HepG2 (cell line): ENCODE data around the gene TDP2. TPM values are rescaled to one million over a fixed set of nuclear protein-coding genes. Genes with fewer than 3 reads are reported as not detected.

Source experiments
- ATAC-seq: fragments of 200-7000 bp; cut with Tn5 transposase; 3 replicates; pipeline ENCODE4 v1.9.1; 2020; ENCODE audit warnings: mild to moderate bottlenecking, moderate library complexity
- BruUV-seq: library from RNA; stranded (reverse); fragments of 400-500 nt; replicated peaks from 2 replicates; lab custom pipeline; 2021; lab: Mats Ljungman, UMichigan
- CTCF ChIA-PET: fragments of 300-600 bp; formaldehyde crosslinking; extraction: SDS; loops from one replicate; lab custom pipeline; 2021; ENCODE audit warnings: low total read pairs, inconsistent platforms, low intra/inter-chr PET ratio; lab: Yijun Ruan, JAX
- POLR2A ChIA-PET: fragments of 350-600 bp; sonication (Branson Sonifier 250); formaldehyde crosslinking; loops from one replicate; lab custom pipeline; 2020; ENCODE audit warnings: antibody characterized with exemption, inconsistent platforms; lab: Yijun Ruan, JAX
- DNase-seq: peaks from one replicate; pipeline ENCODE4 v3.0.0-alpha.2; 2015; ENCODE audit warnings: low spot score
- FAIRE-seq: peaks from 3 replicates; lab custom pipeline; 2011; peaks lifted over from hg19 to GRCh38; lab: Jason Lieb, UNC
- H2AFZ ChIP-seq: one replicate; pipeline ENCODE4 v1.6.1; 2011; ENCODE audit warnings: low read length, inconsistent platforms
- H3K27ac ChIP-seq: fragments of 300-600 bp; 3 replicates; pipeline ENCODE4 v1.8.0; 2011; ENCODE audit warnings: mixed run types, mild to moderate bottlenecking, mixed read lengths, low read length, inconsistent platforms; ENCODE audit not compliant: insufficient read depth; ENCODE audit errors: extremely low read length
- H3K27me3 ChIP-seq, 2 experiments: fragments of 200-600 bp in 1 of 2; 2 replicates in 1 of 2; 3 replicates in 1 of 2; pipeline versions ENCODE4 v1.6.0 to v1.8.0; 2011; ENCODE audit warnings: low read length in 2 of 2, mild to moderate bottlenecking in 2 of 2, moderate library complexity in 2 of 2, inconsistent platforms in 1 of 2; ENCODE audit not compliant: insufficient read depth in 2 of 2, control insufficient read depth in 1 of 2
- H3K36me3 ChIP-seq, 2 experiments: fragments of 200-600 bp in 1 of 2; replicated peaks in 1 of 2; 2 replicates in 1 of 2; 3 replicates in 1 of 2; pipeline versions ENCODE4 v1.5.1 to v1.8.0; 2011; ENCODE audit warnings: low read length in 2 of 2, inconsistent platforms in 1 of 2; ENCODE audit not compliant: insufficient read depth in 2 of 2, control insufficient read depth in 1 of 2
- H3K4me1 ChIP-seq: 2 replicates; pipeline ENCODE4 v1.5.1; 2012; ENCODE audit warnings: low read length, inconsistent platforms; ENCODE audit not compliant: insufficient read depth
- H3K4me2 ChIP-seq: 2 replicates; pipeline ENCODE4 v1.6.0; 2011; ENCODE audit warnings: low read depth, low read length, inconsistent platforms
- H3K4me3 ChIP-seq, 3 experiments: fragments of 200-600 bp in 1 of 3; sonication (generic), shearing (Covaris generic) in 1 of 3; replicated peaks in 1 of 3; 2 replicates each; pipeline ENCODE4 v1.5.1; 2011 to 2016; ENCODE audit warnings: low read length in 3 of 3, inconsistent platforms in 2 of 3, low read depth in 2 of 3, mild to moderate bottlenecking in 2 of 3, control low read depth in 1 of 3, mixed read lengths in 1 of 3; ENCODE audit not compliant: insufficient read depth in 1 of 3
- H3K79me2 ChIP-seq: one replicate; pipeline ENCODE4 v1.6.1; 2011; ENCODE audit warnings: low read length, inconsistent platforms; ENCODE audit not compliant: insufficient read depth
- H3K9ac ChIP-seq: 2 replicates; pipeline ENCODE4 v1.6.0; 2011; ENCODE audit warnings: mild to moderate bottlenecking, low read depth, low read length, inconsistent platforms; ENCODE audit not compliant: insufficient read depth
- H3K9me3 ChIP-seq: 2 replicates; pipeline ENCODE4 v1.5.1; 2012; ENCODE audit warnings: mild to moderate bottlenecking, low read length
- H4K20me1 ChIP-seq: 2 replicates; pipeline ENCODE4 v1.6.0; 2011; ENCODE audit warnings: inconsistent platforms, mild to moderate bottlenecking, low read length, moderate library complexity; ENCODE audit not compliant: insufficient read depth
- BRCA1 ChIP-seq: sonication (generic); formaldehyde crosslinking; IDR thresholded peaks from 2 replicates; pipeline ENCODE4 v1.4.0; 2020; ENCODE audit warnings: missing genetic modification reagents
- CREB1 ChIP-seq, 2 experiments: fragments of 450-650 bp in 1 of 2; IDR thresholded peaks; 2 replicates each; pipeline ENCODE4 v1.6.1; 2016 to 2017; ENCODE audit warnings: control low read depth in 1 of 2, mild to moderate bottlenecking in 1 of 2, missing compliant biosample characterization in 1 of 2, missing genetic modification characterization in 1 of 2
- CSRNP2 ChIP-seq: sonication (generic); formaldehyde crosslinking; conservative IDR thresholded peaks from 2 replicates; pipeline ENCODE4 v1.8.0; 2022; ENCODE audit warnings: low read depth, missing genetic modification reagents
- NCOA2 ChIP-seq: sonication (generic); formaldehyde crosslinking; IDR thresholded peaks from 2 replicates; pipeline ENCODE4 v1.8.0; 2022; ENCODE audit warnings: inconsistent platforms
- ZBTB33 ChIP-seq: sonication (generic); formaldehyde crosslinking; IDR thresholded peaks from 2 replicates; pipeline ENCODE4 v1.4.0; 2020; ENCODE audit warnings: missing genetic modification reagents
- ZFP90 ChIP-seq: sonication (generic); formaldehyde crosslinking; IDR thresholded peaks from 2 replicates; pipeline ENCODE4 v1.8.0; 2022; ENCODE audit warnings: missing genetic modification reagents, mild to moderate bottlenecking, inconsistent platforms, borderline replicate concordance
- ZNF225 ChIP-seq: sonication (generic); formaldehyde crosslinking; IDR thresholded peaks from 2 replicates; pipeline ENCODE4 v1.4.0; 2020; ENCODE audit warnings: mild to moderate bottlenecking, missing genetic modification reagents
- WGBS: methylation state at CpG from one replicate; pipeline ENCODE4 v1.1.6; 2017; ENCODE audit warnings: low lambda C conversion rate; 5-methylcytosine and 5-hydroxymethylcytosine counted together
- in situ Hi-C: cut with HindIII; loops from 2 replicates; pipeline ENCODE4 v1.10.0; 2017; ENCODE audit warnings: low pct_unique_long_range_greater_than_20kb; ENCODE audit not compliant: extremely low pct_ligation_motif_present
- intact Hi-C: fragments of 100-400 bp; cut with micrococcal nuclease; formaldehyde crosslinking; loops from one replicate; pipeline ENCODE4 v1.10.0; 2022; ENCODE audit not compliant: unreplicated experiment
- polyA plus RNA-seq, 8 experiments: library from polyadenylated mRNA; depleted of rRNA in 3 of 8; stranded (reverse) in 7 of 8; unstranded in 1 of 8; fragments of >200 nt; fragmentation: Illumina TruSeq in 4 of 8; extraction: Trizol in 4 of 8; gene quantifications; 2 replicates each; pipeline versions ENCODE4 v1.2.1 to v1.2.3, GENCODE V29; 2011 to 2016; ENCODE audit warnings: low read depth in 4 of 8, missing spikeins in 1 of 8, mixed read lengths in 1 of 8; ENCODE audit not compliant: insufficient read depth in 1 of 8
- total RNA-seq, 5 experiments: library from RNA; depleted of rRNA; stranded (reverse); fragments of >200 nt; fragmentation: Illumina TruSeq; extraction: Trizol; gene quantifications; 2 replicates each; pipeline ENCODE4 v1.2.3, GENCODE V29; 2016; ENCODE audit warnings: low read depth in 1 of 5

TDP2 gene
- total and polyA plus RNA-seq, 2 of the 13 experiments (the other 11 are each of a cell fraction or from before 2014, with no cell fraction given), result 30.5 to 42.6 TPM

DNA sequence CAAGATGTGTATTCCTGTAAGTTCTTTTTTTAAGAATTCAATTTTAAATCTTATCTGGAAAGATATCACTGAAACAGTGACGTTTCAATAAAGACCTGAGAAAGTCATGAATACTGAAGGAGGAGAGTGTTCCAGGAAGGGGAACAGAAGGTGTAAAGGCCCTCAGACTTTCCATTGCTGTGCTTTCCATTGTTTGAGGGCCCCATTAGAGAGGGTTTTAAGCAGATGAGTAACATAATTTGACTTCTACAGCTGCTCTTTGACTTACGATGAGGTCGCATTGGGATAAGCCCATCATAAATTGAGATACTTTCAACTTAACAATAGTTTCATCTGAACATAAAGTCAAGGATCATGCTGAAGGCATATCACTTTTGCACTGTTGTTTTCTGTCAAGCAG, 24.9 kb upstream of the TDP2 start:
- in situ Hi-C loops (loop anchor here (10.0 kb wide), 1 partner anchor 257 kb away; no protein-coding TSS in a partner anchor), intact Hi-C loops (loop anchor here (10.0 kb wide), 2 partner anchors 167 to 197 kb away; partner anchors contain the start of gene ALDH5A1)
- H3K36me3 ChIP-seq, result no peaks in the 10 kb centered on the region; a peak in 1 of 5 replicates
- no peak overlapping the region for H3K4me3 ChIP-seq
- TF ChIP-seq ZNF225 (CRISPR knock-in tag) (no peak), ZBTB33 (no peak), CSRNP2 (CRISPR knock-in tag) (no peak), ZFP90 (CRISPR knock-in tag) (no peak), NCOA2 (CRISPR knock-in tag) (no peak), BRCA1 (CRISPR knock-in tag) (no peak), CREB1 (IDR thresholded peaks at IDR 0.05) (no peak), CREB1 (CRISPR knock-in tag; IDR thresholded peaks at IDR 0.05) (no peak)
- no peak overlapping the region for H2AFZ ChIP-seq
- H3K27me3 ChIP-seq, result no peaks in the 10 kb centered on the region
- DNase-seq (no peak), ATAC-seq (no peak), FAIRE-seq (no peak)
- BruUV-seq, result no TSS peak
- H3K9me3 ChIP-seq, result no peaks in the 10 kb centered on the region
- 93% methylated on average over 3 of the region's 3 CpGs for WGBS
- no peak overlapping the region for H3K27ac ChIP-seq
- no peaks in the 10 kb centered on the region for H3K79me2 ChIP-seq
- H3K4me1 ChIP-seq, result peaks cover 5% of the 10 kb centered on the region; the same call in 1 of the 2 replicates
- ChIA-PET POLR2A (no interaction called here), CTCF (no interaction called here)
- no peaks in the 10 kb centered on the region for H4K20me1 ChIP-seq
- H3K9ac ChIP-seq, result no peak overlapping the region
- no peak overlapping the region for H3K4me2 ChIP-seq
